Left hindlimb (tissue), 1 donor: ENCODE data around the gene LRP1-AS.
A peak's percentile ranks its signal among the peaks of the same experiment; 100 is the strongest.

Experiments used
- DNase-seq: peaks from one replicate; pipeline ENCODE4 v3.0.0-alpha.2; 2018

Gene LRP1-AS

GRCh38 chr12:57179331-57180086 is 32.1 kb upstream of the LRP1-AS start:
- DNase-seq = no peak

GRCh38 chr12:57178213-57178612 is 30.8 kb upstream of the LRP1-AS start:
- DNase-seq = no peak

- DNase-seq = no peak
These were observed 29.9 kb upstream of the LRP1-AS start for GRCh38 chr12:57177354-57177753.

DNA sequence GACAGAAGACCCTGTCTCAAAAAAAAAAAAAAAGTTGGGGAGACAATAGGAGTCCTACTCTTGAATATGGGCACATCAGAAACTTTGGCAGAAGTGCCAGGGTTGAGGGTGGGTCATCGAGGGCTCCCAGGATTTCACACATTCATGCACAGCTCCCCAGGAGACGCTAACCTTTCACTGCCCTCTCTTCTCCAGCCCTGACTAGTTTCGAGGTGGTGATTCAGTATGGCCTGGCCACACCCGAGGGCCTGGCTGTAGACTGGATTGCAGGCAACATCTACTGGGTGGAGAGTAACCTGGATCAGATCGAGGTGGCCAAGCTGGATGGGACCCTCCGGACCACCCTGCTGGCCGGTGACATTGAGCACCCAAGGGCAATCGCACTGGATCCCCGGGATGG is 29.4 kb upstream of the LRP1-AS start:
- no peak for DNase-seq

- DNase-seq = no peak
These were observed 28.7 kb upstream of the LRP1-AS start for GRCh38 chr12:57176139-57176477.

GRCh38 chr12:57175428-57176138 is 28.2 kb upstream of the LRP1-AS start:
- peak; percentile 77 for DNase-seq

- DNase-seq = no peak
These were observed 26.3 kb upstream of the LRP1-AS start for GRCh38 chr12:57173683-57174082.

GRCh38 chr12:57173089-57173488 is 25.7 kb upstream of the LRP1-AS start:
- no peak for DNase-seq

DNA sequence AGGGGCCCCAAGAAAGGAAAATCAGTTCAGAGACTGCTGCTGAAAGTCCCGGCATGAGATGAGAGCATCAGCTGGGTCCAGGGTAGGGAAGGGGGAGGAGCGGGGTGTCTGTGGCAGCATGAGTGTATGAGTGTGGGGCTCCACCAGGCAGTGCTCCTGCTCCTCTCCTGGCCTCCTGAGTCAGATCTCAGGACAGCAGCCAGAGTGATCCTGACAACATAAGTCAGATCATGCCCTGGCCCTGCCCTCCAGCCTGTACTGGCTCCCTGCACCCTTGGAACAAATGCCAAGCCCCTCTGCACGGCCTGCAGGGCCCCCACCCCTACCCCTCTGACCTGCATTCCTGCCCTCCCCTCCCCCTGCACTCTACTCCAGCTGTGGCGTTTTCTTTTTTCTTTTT is 24.2 kb upstream of the LRP1-AS start:
- no peak for DNase-seq

- no peak for DNase-seq
These were observed 23.5 kb upstream of the LRP1-AS start for GRCh38 chr12:57170927-57171326.

DNA sequence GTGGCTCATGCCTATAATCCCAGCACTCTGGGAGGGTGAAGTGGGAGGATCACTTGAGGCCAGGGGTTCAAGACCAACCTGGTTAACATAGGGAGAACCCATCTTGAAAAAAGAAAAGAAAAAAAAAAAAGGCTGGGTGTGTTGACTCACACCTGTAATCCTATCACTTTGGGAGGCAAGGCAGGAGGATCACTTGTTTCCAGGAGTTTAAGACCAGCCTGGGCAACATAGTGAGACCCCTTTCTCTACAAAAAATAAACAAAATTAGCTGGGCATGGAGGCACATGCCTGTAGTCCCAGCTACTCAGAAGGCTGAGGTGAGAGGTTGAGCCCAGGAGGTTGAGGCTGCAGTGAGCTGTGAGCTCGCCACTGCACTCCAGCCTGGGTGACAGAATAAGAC is 23.0 kb upstream of the LRP1-AS start:
- DNase-seq = no peak

GRCh38 chr12:57169969-57170368 is 22.6 kb upstream of the LRP1-AS start:
- DNase-seq = no peak

DNA sequence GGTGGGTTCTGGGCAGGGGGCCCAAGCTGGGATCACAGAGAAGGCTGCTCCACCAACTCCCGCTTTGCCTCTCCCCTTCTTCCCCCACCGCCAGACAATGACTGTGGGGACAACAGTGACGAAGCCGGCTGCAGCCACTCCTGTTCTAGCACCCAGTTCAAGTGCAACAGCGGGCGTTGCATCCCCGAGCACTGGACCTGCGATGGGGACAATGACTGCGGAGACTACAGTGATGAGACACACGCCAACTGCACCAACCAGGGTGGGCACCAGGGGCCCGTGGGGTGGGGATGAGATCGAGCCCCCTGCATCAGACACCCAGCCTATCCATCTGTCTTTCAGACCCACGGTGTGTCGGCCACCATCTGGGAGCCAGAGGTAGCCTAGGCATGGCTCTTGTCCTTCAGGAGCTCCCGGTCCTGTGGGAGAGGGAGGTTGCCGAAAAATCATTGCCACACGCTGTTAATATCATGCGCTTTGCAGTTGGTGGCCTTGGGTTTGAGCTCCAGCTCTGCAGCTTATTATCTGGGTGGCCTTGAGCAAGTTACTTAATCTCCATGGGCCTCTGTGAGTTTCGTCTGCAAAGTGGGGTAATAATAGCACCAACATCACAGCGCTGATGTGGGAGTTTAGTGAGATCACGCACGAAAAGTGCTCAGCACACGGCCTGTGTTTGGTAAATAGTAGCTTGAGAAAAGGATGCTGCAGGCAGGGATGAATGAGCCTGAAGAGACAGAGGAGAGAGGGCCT is 21.8 kb upstream of the LRP1-AS start:
- DNase-seq = no peak

DNA sequence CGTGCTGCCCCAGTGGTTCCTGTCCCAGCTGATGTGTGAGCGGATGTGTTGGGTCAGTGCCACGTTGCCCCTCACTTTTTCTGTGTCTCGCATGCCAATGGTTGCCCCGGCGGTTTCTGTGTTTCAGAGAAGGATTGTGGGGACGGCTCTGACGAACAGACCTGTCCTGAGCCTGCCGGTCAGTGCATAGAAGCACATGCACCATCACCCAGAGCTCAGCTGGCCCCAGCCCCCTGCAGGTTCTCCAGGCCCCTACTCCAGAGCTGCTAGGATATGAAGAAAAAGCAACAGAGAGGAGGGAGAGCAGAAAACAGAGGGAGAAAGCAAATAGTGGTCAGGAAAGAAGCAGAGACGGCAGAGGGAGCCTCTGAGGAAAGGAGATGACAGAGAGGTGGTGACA is 20.6 kb upstream of the LRP1-AS start:
- DNase-seq = no peak

DNA sequence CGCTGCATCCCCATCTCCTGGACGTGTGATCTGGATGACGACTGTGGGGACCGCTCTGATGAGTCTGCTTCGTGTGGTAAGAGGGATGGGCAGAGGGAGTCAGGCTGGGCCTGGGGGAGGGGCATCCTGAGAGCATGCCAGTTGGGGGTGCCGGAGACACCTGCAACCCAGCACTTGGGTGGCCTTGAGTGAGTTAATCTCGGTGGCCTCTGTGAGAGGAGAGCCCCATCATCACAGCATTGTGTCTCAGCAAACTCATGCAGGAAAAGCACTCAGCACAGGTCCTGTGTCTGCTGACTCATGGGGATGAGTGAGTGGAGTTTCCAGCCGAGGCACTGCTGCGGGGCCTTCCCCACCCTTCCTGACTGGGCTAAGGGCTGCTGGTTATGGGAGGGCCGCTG is 19.6 kb upstream of the LRP1-AS start:
- DNase-seq = no peak

GRCh38 chr12:57165741-57166140 is 18.3 kb upstream of the LRP1-AS start:
- DNase-seq = no peak

GRCh38 chr12:57164966-57165625 is 17.7 kb upstream of the LRP1-AS start:
- no peak for DNase-seq

DNA sequence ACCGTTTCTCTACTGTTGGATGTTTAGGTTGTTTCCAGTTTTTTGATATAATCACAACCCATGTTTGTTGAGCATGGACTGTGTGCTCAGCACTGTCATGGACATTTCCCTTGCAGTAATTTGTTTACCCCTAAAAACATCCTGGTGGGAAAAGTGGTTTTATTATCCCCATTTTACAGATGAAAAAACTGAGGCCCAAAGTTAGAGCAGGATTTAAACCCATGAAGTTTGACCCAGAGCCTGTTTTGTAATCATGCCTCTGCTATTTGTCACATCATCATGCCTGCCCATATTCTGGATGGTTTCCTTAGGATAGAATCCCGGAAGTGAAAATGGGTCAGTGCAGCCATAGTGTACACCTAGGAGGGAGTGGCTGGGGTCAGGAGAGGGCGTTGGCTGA is 17.0 kb upstream of the LRP1-AS start:
- DNase-seq = no peak

- no peak for DNase-seq
These were observed 15.2 kb upstream of the LRP1-AS start for GRCh38 chr12:57162553-57163125.

DNA sequence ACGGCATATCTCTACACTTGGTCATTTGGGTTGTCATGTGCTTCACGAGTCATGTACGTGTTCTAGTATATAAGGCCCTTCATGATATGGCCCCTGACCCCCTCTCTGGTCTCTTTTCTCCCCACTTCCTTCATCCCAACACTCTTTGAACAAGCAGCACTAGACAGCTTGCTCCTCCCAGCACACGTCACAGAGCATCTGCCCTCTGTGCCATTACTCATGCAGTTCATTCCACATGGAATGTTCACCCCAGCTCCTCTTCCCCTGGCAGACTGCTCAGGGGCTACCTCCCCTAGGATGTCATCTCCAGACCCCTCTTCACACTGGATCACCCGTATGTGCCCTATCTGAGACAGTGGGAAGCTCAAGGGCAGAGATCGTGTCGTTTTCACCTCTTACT is 14.1 kb upstream of the LRP1-AS start:
- no peak for DNase-seq

DNA sequence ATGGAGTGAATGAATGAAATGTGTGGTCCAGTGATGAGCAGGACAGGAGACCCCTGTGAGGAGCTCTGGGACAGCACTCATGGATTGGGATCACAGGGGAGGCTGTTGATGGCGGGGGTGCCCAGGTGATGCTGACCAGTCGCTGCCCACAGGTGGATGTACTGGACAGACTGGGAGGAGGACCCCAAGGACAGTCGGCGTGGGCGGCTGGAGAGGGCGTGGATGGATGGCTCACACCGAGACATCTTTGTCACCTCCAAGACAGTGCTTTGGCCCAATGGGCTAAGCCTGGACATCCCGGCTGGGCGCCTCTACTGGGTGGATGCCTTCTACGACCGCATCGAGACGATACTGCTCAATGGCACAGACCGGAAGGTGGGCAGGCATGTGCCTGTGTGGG is 13.3 kb upstream of the LRP1-AS start:
- no peak for DNase-seq

DNA sequence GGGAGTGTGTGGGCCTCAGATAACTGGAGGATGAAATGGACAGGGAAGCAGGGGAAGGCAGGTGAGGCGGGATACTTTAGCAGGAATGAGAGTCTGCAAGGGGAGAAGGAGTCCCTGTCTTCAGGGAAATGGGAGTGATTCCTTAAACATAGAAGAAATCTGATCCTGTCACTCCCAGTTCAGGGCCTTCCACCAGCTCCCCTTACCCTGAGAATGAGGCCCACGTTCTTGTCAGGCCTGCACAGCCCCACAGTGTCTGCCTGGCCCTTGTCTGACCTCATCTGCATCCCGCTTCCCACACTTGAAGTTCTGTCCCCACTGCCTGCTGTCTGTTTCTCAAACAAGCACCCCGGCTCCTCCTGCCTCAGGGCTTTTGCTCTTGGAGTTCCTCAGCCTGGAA is 12.6 kb upstream of the LRP1-AS start:
- DNase-seq = no peak

- DNase-seq = no peak
These were observed 11.9 kb upstream of the LRP1-AS start for GRCh38 chr12:57159311-57159710.
